Upper lobe of left lung (tissue), 4 donors: ENCODE results near the gene KAZN.

Experiments used
- POLR2A ChIP-seq, 4 donors: fragments of 450-650 bp; IDR thresholded peaks; one replicate each; pipeline ENCODE4 v1.5.1; 2016 to 2017; ENCODE audit warnings: antibody characterized with exemption in 4 of 4, mild to moderate bottlenecking in 2 of 4
- POLR2AphosphoS5 ChIP-seq, 2 donors: sonication (generic); formaldehyde crosslinking; IDR thresholded peaks; one replicate each; pipeline ENCODE4 v1.5.1; 2017; ENCODE audit warnings: antibody characterized with exemption in 2 of 2
- TF ChIP-seq, protein P1 (sequence below), 6 experiments: fragments of 450-650 bp in 4 of 6; fragments of 200-600 bp in 2 of 6; sonication (generic) in 2 of 6; IDR thresholded peaks; one replicate each; pipeline ENCODE4 v1.5.1; 2016 to 2019; ENCODE audit warnings: antibody characterized with exemption in 6 of 6

GRCh38 chr1:15145327-15145726 is 546.8 kb downstream of the KAZN start:
- TF ChIP-seq, protein P1, sequence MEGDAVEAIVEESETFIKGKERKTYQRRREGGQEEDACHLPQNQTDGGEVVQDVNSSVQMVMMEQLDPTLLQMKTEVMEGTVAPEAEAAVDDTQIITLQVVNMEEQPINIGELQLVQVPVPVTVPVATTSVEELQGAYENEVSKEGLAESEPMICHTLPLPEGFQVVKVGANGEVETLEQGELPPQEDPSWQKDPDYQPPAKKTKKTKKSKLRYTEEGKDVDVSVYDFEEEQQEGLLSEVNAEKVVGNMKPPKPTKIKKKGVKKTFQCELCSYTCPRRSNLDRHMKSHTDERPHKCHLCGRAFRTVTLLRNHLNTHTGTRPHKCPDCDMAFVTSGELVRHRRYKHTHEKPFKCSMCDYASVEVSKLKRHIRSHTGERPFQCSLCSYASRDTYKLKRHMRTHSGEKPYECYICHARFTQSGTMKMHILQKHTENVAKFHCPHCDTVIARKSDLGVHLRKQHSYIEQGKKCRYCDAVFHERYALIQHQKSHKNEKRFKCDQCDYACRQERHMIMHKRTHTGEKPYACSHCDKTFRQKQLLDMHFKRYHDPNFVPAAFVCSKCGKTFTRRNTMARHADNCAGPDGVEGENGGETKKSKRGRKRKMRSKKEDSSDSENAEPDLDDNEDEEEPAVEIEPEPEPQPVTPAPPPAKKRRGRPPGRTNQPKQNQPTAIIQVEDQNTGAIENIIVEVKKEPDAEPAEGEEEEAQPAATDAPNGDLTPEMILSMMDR (IDR thresholded peaks at IDR 0.05), result no peak
- TF ChIP-seq POLR2AphosphoS5 (IDR thresholded peaks at IDR 0.05), result no peak
- no peak for TF ChIP-seq POLR2A (IDR thresholded peaks at IDR 0.05)
